ENCODE measurements around the gene ANGPTL8.

DNA sequence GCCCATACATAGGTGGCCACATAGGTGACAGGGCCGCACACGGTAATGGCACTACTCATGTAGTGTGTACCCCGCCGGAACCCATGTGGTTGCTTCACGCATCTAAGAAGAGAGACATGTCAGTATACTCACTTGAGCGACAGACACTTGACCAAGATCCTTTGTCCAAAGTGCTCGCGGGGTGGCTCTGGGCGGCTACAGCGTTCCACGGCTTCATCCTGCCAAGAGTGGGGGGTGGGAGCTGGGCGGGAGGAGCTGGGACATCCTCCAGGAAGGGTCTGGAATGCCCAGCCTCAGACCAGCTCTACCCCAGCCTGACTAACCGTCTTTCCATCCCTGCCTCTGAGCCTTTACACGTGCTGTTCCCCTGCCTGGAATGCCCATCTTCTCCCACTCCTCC lies 8.5 kb downstream of the ANGPTL8 start:
- TF ChIP-seq, protein P1, sequence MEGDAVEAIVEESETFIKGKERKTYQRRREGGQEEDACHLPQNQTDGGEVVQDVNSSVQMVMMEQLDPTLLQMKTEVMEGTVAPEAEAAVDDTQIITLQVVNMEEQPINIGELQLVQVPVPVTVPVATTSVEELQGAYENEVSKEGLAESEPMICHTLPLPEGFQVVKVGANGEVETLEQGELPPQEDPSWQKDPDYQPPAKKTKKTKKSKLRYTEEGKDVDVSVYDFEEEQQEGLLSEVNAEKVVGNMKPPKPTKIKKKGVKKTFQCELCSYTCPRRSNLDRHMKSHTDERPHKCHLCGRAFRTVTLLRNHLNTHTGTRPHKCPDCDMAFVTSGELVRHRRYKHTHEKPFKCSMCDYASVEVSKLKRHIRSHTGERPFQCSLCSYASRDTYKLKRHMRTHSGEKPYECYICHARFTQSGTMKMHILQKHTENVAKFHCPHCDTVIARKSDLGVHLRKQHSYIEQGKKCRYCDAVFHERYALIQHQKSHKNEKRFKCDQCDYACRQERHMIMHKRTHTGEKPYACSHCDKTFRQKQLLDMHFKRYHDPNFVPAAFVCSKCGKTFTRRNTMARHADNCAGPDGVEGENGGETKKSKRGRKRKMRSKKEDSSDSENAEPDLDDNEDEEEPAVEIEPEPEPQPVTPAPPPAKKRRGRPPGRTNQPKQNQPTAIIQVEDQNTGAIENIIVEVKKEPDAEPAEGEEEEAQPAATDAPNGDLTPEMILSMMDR (IDR thresholded peaks at IDR 0.05; ENCODE audit: low read depth, low read length): no peak
- no peak for TF ChIP-seq EZH2phosphoT487 (IDR thresholded peaks at IDR 0.05; ENCODE audit: low read depth)
